HG03457 (cell line): ENCODE results near the gene PLXNA4.

Source experiments
- ATAC-seq: cut with Tn5 transposase; IDR thresholded peaks from one replicate; pipeline ENCODE4 v1.9.1; 2021; ENCODE audit warnings: moderate number of reproducible peaks; ENCODE audit not compliant: unreplicated experiment

Gene PLXNA4

GRCh38 chr7:132080967-132081668 lies 495.2 kb downstream of the PLXNA4 start:
- no peak for ATAC-seq

- no peak for ATAC-seq
Measured at GRCh38 chr7:132080467-132080866, 495.8 kb downstream of the PLXNA4 start.

GRCh38 chr7:132078891-132079735 lies 497.2 kb downstream of the PLXNA4 start:
- ATAC-seq, result no peak

GRCh38 chr7:132077971-132078685 lies 498.1 kb downstream of the PLXNA4 start:
- no peak for ATAC-seq

- no peak for ATAC-seq
Measured at GRCh38 chr7:132076301-132077035, 499.8 kb downstream of the PLXNA4 start.

- ATAC-seq, result no peak
Measured at GRCh38 chr7:132075515-132075914, 500.8 kb downstream of the PLXNA4 start.

GRCh38 chr7:132073920-132074589 lies 502.2 kb downstream of the PLXNA4 start:
- ATAC-seq, result no peak
